Upper lobe of left lung (tissue), 6 donors: Measurements from ENCODE around the gene PNKD. TPM values are rescaled to one million over a fixed set of nuclear protein-coding genes. Genes with fewer than 3 reads are reported as not detected.

Source experiments
- ATAC-seq, 2 donors: fragments of 200-7000 bp; cut with Tn5 transposase; one replicate each; pipeline ENCODE4 v1.9.1; 2022; ENCODE audit warnings: mild to moderate bottlenecking in 2 of 2, moderate library complexity in 2 of 2; ENCODE audit not compliant: low FRiP score in 2 of 2
- DNase-seq, 2 donors: peaks; one replicate each; pipeline ENCODE4 v3.0.0-alpha.2; 2019 to 2020
- H3K27ac ChIP-seq, 4 donors: fragments of 200-600 bp; sonication (generic); one replicate each; pipeline ENCODE4 v1.5.1; 2016 to 2019
- H3K27me3 ChIP-seq, 4 donors: fragments of 200-600 bp; sonication (generic); one replicate each; pipeline ENCODE4 v1.5.1; 2017 to 2019
- H3K36me3 ChIP-seq, 4 donors: fragments of 200-600 bp; sonication (generic); one replicate each; pipeline ENCODE4 v1.5.1; 2016 to 2019
- H3K4me1 ChIP-seq, 4 donors: fragments of 200-600 bp; sonication (generic); one replicate each; pipeline ENCODE4 v1.5.1; 2018 to 2019
- H3K4me3 ChIP-seq, 4 donors: fragments of 200-600 bp; sonication (generic); one replicate each; pipeline ENCODE4 v1.5.1; 2017 to 2019; ENCODE audit warnings: mild to moderate bottlenecking in 2 of 4, moderate library complexity in 1 of 4
- H3K9me3 ChIP-seq, 4 donors: fragments of 200-600 bp; sonication (generic); one replicate each; pipeline ENCODE4 v1.5.1; 2018 to 2019
- EP300 ChIP-seq, 4 donors: sonication (generic); formaldehyde crosslinking; IDR thresholded peaks; one replicate each; pipeline ENCODE4 v1.5.1; 2017; ENCODE audit warnings: antibody characterized with exemption in 4 of 4, control low read depth in 2 of 4
- POLR2A ChIP-seq, 4 donors: fragments of 450-650 bp; IDR thresholded peaks; one replicate each; pipeline ENCODE4 v1.5.1; 2016 to 2017; ENCODE audit warnings: antibody characterized with exemption in 4 of 4, mild to moderate bottlenecking in 2 of 4
- POLR2AphosphoS5 ChIP-seq, 2 donors: sonication (generic); formaldehyde crosslinking; IDR thresholded peaks; one replicate each; pipeline ENCODE4 v1.5.1; 2017; ENCODE audit warnings: antibody characterized with exemption in 2 of 2
- WGBS, 2 donors: methylation state at CpG; one replicate each; pipeline ENCODE4 v1.1.5; 2017 to 2018; 5-methylcytosine and 5-hydroxymethylcytosine counted together
- total RNA-seq, 6 donors: library from RNA; depleted of rRNA in 4 of 6; stranded (reverse); fragments of >200 nt in 4 of 6; gene quantifications; one replicate each; pipeline versions ENCODE4 v1.1.0 to v1.2.1, GENCODE V29; 2016 to 2021
- TF ChIP-seq, protein P1 (sequence below), 6 experiments: fragments of 450-650 bp in 4 of 6; fragments of 200-600 bp in 2 of 6; sonication (generic) in 2 of 6; IDR thresholded peaks; one replicate each; pipeline ENCODE4 v1.5.1; 2016 to 2019; ENCODE audit warnings: antibody characterized with exemption in 6 of 6
- donor health status: DM: no; HTN: no; CAD: no; lungs with moderate emphysema.
- donor health status: DM: no; HTN: yes; CAD: no; lungs with severe emphysema.

Gene PNKD
- total RNA-seq, 6 donors from 2014 or later: 69.8 to 153 (median 87.2) TPM

- no peak for ATAC-seq
- peaks cover 12 to 92% (median 64%) of the 10 kb centered on the region in 4 donors for H3K36me3 ChIP-seq
Observed at GRCh38 chr2:218226903-218227302, 43.4 kb upstream of the PNKD start.

GRCh38 chr2:218228366-218229090, 41.8 kb upstream of the PNKD start:
- H3K4me1 ChIP-seq: peaks cover 40 to 65% (median 42%) of the 10 kb centered on the region in 4 donors
- peaks cover 20 to 93% (median 75%) of the 10 kb centered on the region in 4 donors for H3K36me3 ChIP-seq
- DNase-seq: no peak
- 81% methylated on average over 6 of the region's 6 CpGs for WGBS, 2 donors
- no peaks in the 10 kb centered on the region for H3K27me3 ChIP-seq
- TF ChIP-seq POLR2A (IDR thresholded peaks at IDR 0.05) (no peak), POLR2AphosphoS5 (IDR thresholded peaks at IDR 0.05) (no peak), EP300 (IDR thresholded peaks at IDR 0.05) (no peak)
- TF ChIP-seq, protein P1, sequence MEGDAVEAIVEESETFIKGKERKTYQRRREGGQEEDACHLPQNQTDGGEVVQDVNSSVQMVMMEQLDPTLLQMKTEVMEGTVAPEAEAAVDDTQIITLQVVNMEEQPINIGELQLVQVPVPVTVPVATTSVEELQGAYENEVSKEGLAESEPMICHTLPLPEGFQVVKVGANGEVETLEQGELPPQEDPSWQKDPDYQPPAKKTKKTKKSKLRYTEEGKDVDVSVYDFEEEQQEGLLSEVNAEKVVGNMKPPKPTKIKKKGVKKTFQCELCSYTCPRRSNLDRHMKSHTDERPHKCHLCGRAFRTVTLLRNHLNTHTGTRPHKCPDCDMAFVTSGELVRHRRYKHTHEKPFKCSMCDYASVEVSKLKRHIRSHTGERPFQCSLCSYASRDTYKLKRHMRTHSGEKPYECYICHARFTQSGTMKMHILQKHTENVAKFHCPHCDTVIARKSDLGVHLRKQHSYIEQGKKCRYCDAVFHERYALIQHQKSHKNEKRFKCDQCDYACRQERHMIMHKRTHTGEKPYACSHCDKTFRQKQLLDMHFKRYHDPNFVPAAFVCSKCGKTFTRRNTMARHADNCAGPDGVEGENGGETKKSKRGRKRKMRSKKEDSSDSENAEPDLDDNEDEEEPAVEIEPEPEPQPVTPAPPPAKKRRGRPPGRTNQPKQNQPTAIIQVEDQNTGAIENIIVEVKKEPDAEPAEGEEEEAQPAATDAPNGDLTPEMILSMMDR (IDR thresholded peaks at IDR 0.05): no peak
- no peak overlapping the region for H3K4me3 ChIP-seq
- H3K27ac ChIP-seq: peak overlapping the region; percentile 30 to 71 (median 49)
- H3K9me3 ChIP-seq: no peaks in the 10 kb centered on the region
- no peak for ATAC-seq

More at GRCh38 chr2:218226903-218227302, 43.4 kb upstream of the PNKD start:
- Histone ChIP-seq H3K4me3 (no peak overlapping the region), H3K27me3 (no peaks in the 10 kb centered on the region), H3K27ac (no peak overlapping the region), H3K9me3 (no peaks in the 10 kb centered on the region), H3K4me1 (peaks cover 56 to 76% (median 59%) of the 10 kb centered on the region in 4 donors)
- TF ChIP-seq EP300 (IDR thresholded peaks at IDR 0.05) (no peak), POLR2A (IDR thresholded peaks at IDR 0.05) (no peak), POLR2AphosphoS5 (IDR thresholded peaks at IDR 0.05) (no peak)
- TF ChIP-seq, protein P1 (IDR thresholded peaks at IDR 0.05): no peak
- DNase-seq: no peak
- WGBS, 2 donors: 85 to 86% methylated on average over 3 of the region's 3 CpGs

- Histone ChIP-seq H3K27me3 (no peaks in the 10 kb centered on the region), H3K4me1 (peaks cover 33 to 63% (median 35%) of the 10 kb centered on the region in 4 donors), H3K9me3 (no peaks in the 10 kb centered on the region), H3K36me3 (peaks cover 20 to 95% (median 80%) of the 10 kb centered on the region in 4 donors), H3K27ac (peak overlapping the region; percentile 30 to 71 (median 49)), H3K4me3 (no peak overlapping the region)
- peak in 1 of 2 donors; percentile 56 for DNase-seq
- peak; percentile 77 to 85 for ATAC-seq
- no peak for TF ChIP-seq EP300 (IDR thresholded peaks at IDR 0.05)
- no peak for TF ChIP-seq POLR2AphosphoS5 (IDR thresholded peaks at IDR 0.05)
- TF ChIP-seq, protein P1 (IDR thresholded peaks at IDR 0.05): no peak
- TF ChIP-seq POLR2A (IDR thresholded peaks at IDR 0.05): no peak
- WGBS, 2 donors: 8 to 23% methylated on average over 3 of the region's 3 CpGs
Observed at GRCh38 chr2:218229239-218229638, 41.1 kb upstream of the PNKD start.

DNA sequence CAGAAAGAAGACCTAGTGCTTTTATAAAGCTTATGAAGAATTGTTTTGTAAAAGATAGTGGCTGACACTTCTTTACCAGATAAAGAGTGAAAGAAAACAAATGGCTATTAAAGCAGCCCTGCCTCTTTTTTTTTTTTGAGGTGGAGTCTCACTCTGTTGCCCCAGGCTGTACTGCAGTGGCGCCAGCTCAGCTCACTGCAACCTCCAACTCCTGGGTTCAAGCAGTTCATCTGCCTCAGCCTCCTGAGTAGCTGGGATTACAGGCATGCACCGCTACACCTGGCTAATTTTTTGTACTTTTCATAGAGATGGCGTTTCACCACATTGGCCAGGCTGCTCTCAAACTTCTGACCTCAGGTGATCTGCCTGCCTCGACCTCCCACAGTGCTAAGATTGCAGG, 40.5 kb upstream of the PNKD start:
- TF ChIP-seq EP300 (IDR thresholded peaks at IDR 0.05): no peak
- TF ChIP-seq, protein P1 (IDR thresholded peaks at IDR 0.05): no peak
- no peak for TF ChIP-seq POLR2AphosphoS5 (IDR thresholded peaks at IDR 0.05)
- TF ChIP-seq POLR2A (IDR thresholded peaks at IDR 0.05): no peak
- Histone ChIP-seq H3K27me3 (no peaks in the 10 kb centered on the region), H3K36me3 (peaks cover 24 to 95% (median 80%) of the 10 kb centered on the region in 4 donors), H3K9me3 (no peaks in the 10 kb centered on the region), H3K4me1 (peaks cover 29 to 59% (median 32%) of the 10 kb centered on the region in 4 donors), H3K27ac (peak overlapping the region in 2 of 4 donors; percentile 30 to 71), H3K4me3 (no peak overlapping the region)
- DNase-seq: no peak
- WGBS, 2 donors: 83 to 86% methylated on average over 4 of the region's 4 CpGs
- ATAC-seq: no peak
